H1 (cell line): ENCODE data around the gene MRE11. TPM values are rescaled to one million over a fixed set of nuclear protein-coding genes. Genes with fewer than 3 reads are reported as not detected.
A peak's percentile ranks its signal among the peaks of the same experiment; 100 is the strongest.

Source experiments
- CTCF ChIA-PET: fragments of 300-600 bp; sonication (Branson Sonifier 250); formaldehyde crosslinking; loops from one replicate; lab custom pipeline; 2021; ENCODE audit not compliant: partially characterized antibody; lab: Charles Lee
- POLR2A ChIA-PET: fragments of 300-600 bp; sonication (Branson Sonifier 250); formaldehyde crosslinking; loops from one replicate; lab custom pipeline; 2021; ENCODE audit warnings: inconsistent platforms; ENCODE audit not compliant: partially characterized antibody; lab: Charles Lee
- DNase-seq, 2 experiments: peaks; one replicate each; pipeline versions ENCODE4 v3.0.0 to v3.0.0-alpha.2; 2010 to 2022; ENCODE audit warnings: low spot score in 2 of 2, low read depth in 1 of 2, mixed read lengths in 1 of 2
- FAIRE-seq: peaks from 2 replicates; lab custom pipeline; 2011; peaks lifted over from hg19 to GRCh38; lab: Jason Lieb, UNC
- H2AFZ ChIP-seq: 2 replicates; pipeline ENCODE4 v1.8.1; 2012; ENCODE audit warnings: low read length, inconsistent platforms
- H2AK5ac ChIP-seq: 2 replicates; pipeline ENCODE4 v1.6.1; 2013; ENCODE audit warnings: low read depth, low read length
- H2BK120ac ChIP-seq: replicated peaks from 2 replicates; pipeline ENCODE3; 2013; ENCODE audit warnings: low read depth, low read length, inconsistent platforms
- H2BK12ac ChIP-seq: 2 replicates; pipeline ENCODE4 v1.6.1; 2013; ENCODE audit warnings: low read depth, low read length
- H2BK15ac ChIP-seq: 2 replicates; pipeline ENCODE4 v1.6.1; 2013; ENCODE audit warnings: low read length
- H2BK20ac ChIP-seq: 2 replicates; pipeline ENCODE4 v1.6.1; 2013; ENCODE audit warnings: low read length
- H2BK5ac ChIP-seq: 2 replicates; pipeline ENCODE4 v1.6.1; 2013; ENCODE audit warnings: low read depth, low read length
- H3K14ac ChIP-seq: 2 replicates; pipeline ENCODE4 v1.6.1; 2013; ENCODE audit warnings: inconsistent platforms; ENCODE audit not compliant: insufficient read length
- H3K18ac ChIP-seq: 2 replicates; pipeline ENCODE4 v1.6.1; 2013; ENCODE audit warnings: low read length; ENCODE audit errors: extremely low read depth
- H3K23ac ChIP-seq: 2 replicates; pipeline ENCODE4 v1.6.1; 2013; ENCODE audit warnings: inconsistent platforms; ENCODE audit not compliant: insufficient read length
- H3K23me2 ChIP-seq: 2 replicates; pipeline ENCODE4 v1.6.1; 2013; ENCODE audit warnings: low read depth, low read length
- H3K27ac ChIP-seq: 2 replicates; pipeline ENCODE4 v1.6.1; 2011; ENCODE audit warnings: low read depth, low read length, inconsistent platforms
- H3K27me3 ChIP-seq, 4 experiments: replicated peaks in 1 of 4; 1 replicate in 1 of 4; 2 replicates in 3 of 4; pipeline versions ENCODE4 v1.6.1 to v1.8.1; 2011 to 2013; ENCODE audit warnings: low read length in 3 of 4, mild to moderate bottlenecking in 3 of 4, inconsistent platforms in 2 of 4, mixed read lengths in 2 of 4, moderate library complexity in 1 of 4; ENCODE audit not compliant: control insufficient read depth in 3 of 4, insufficient read depth in 3 of 4; ENCODE audit errors: extremely low read depth in 1 of 4
- H3K36me3 ChIP-seq, 4 experiments: 2 replicates each; pipeline versions ENCODE4 v1.6.1 to v1.8.1; 2011 to 2013; ENCODE audit warnings: mild to moderate bottlenecking in 4 of 4, low read length in 3 of 4, moderate library complexity in 2 of 4, control low read depth in 1 of 4, inconsistent platforms in 1 of 4; ENCODE audit not compliant: insufficient read depth in 4 of 4, control insufficient read depth in 2 of 4
- H3K4ac ChIP-seq: replicated peaks from 2 replicates; pipeline ENCODE3; 2013; ENCODE audit warnings: low read length, low read depth, mixed read lengths, inconsistent platforms; ENCODE audit not compliant: insufficient read length
- H3K4me1 ChIP-seq, 4 experiments: replicated peaks in 1 of 4; 1 replicate in 1 of 4; 2 replicates in 3 of 4; pipeline versions ENCODE4 v1.6.1 to v1.8.1; 2011 to 2013; ENCODE audit warnings: low read length in 3 of 4, inconsistent platforms in 2 of 4, mixed read lengths in 1 of 4; ENCODE audit not compliant: insufficient read depth in 4 of 4, control insufficient read depth in 3 of 4
- H3K4me2 ChIP-seq, 2 experiments: 2 replicates each; pipeline versions ENCODE4 v1.6.1 to v1.8.1; 2011 to 2013; ENCODE audit warnings: low read depth in 2 of 2, low read length in 2 of 2, control low read depth in 1 of 2, inconsistent platforms in 1 of 2, mild to moderate bottlenecking in 1 of 2; ENCODE audit not compliant: insufficient read depth in 1 of 2
- H3K4me3 ChIP-seq, 4 experiments: fragments of 200-600, 300-600 bp in 1 of 4; sonication (generic), shearing (Covaris generic), sonication (Bioruptor Twin) in 1 of 4; 2 replicates each; pipeline versions ENCODE4 v1.5.1 to v1.8.1; 2011 to 2016; ENCODE audit warnings: low read length in 4 of 4, low read depth in 3 of 4, control low read depth in 2 of 4, inconsistent platforms in 2 of 4, mild to moderate bottlenecking in 2 of 4, mixed read lengths in 1 of 4, moderate library complexity in 1 of 4; ENCODE audit not compliant: insufficient read depth in 2 of 4; ENCODE audit errors: extremely low read depth in 1 of 4
- H3K56ac ChIP-seq: replicated peaks from 2 replicates; pipeline ENCODE3; 2013; ENCODE audit warnings: low read depth, mild to moderate bottlenecking, mixed read lengths, low read length, inconsistent platforms; ENCODE audit not compliant: insufficient read length
- H3K79me1 ChIP-seq: 2 replicates; pipeline ENCODE4 v1.6.1; 2013; ENCODE audit warnings: low read depth, low read length, control low read depth
- H3K79me2 ChIP-seq, 2 experiments: 2 replicates each; pipeline versions ENCODE4 v1.6.1 to v1.8.1; 2012 to 2013; ENCODE audit warnings: low read length in 2 of 2, mild to moderate bottlenecking in 2 of 2, inconsistent platforms in 1 of 2; ENCODE audit not compliant: insufficient read depth in 2 of 2, control insufficient read depth in 1 of 2
- H3K9ac ChIP-seq, 4 experiments: replicated peaks in 1 of 4; 1 replicate in 1 of 4; 2 replicates in 3 of 4; pipeline versions ENCODE4 v1.6.1 to v1.8.1; 2011 to 2013; ENCODE audit warnings: low read depth in 3 of 4, low read length in 3 of 4, control low read depth in 2 of 4, mild to moderate bottlenecking in 2 of 4, moderate library complexity in 2 of 4, inconsistent platforms in 1 of 4; ENCODE audit errors: extremely low read depth in 1 of 4
- H3K9me3 ChIP-seq, 2 experiments: 2 replicates each; pipeline versions ENCODE4 v1.6.1 to v1.8.1; 2012 to 2013; ENCODE audit warnings: mild to moderate bottlenecking in 2 of 2, moderate library complexity in 2 of 2, control low read depth in 1 of 2, inconsistent platforms in 1 of 2, low read depth in 1 of 2, low read length in 1 of 2, mixed read lengths in 1 of 2; ENCODE audit not compliant: insufficient read depth in 2 of 2
- H4K20me1 ChIP-seq, 2 experiments: replicated peaks in 1 of 2; 2 replicates each; pipeline versions ENCODE3 to v1.8.1; 2011 to 2013; ENCODE audit warnings: inconsistent platforms in 2 of 2, low read length in 2 of 2, mild to moderate bottlenecking in 1 of 2; ENCODE audit not compliant: insufficient read depth in 2 of 2, control insufficient read depth in 1 of 2
- H4K5ac ChIP-seq: 2 replicates; pipeline ENCODE4 v1.6.1; 2013; ENCODE audit warnings: low read length, low read depth, mixed read lengths, inconsistent platforms; ENCODE audit not compliant: insufficient read length
- H4K8ac ChIP-seq: 2 replicates; pipeline ENCODE4 v1.8.0; 2013; ENCODE audit warnings: mild to moderate bottlenecking, moderate library complexity, low read length, inconsistent platforms; ENCODE audit not compliant: insufficient read depth; ENCODE audit errors: extremely low read depth
- H4K91ac ChIP-seq: replicated peaks from 2 replicates; pipeline ENCODE3; 2013; ENCODE audit warnings: low read length, mixed read lengths, inconsistent platforms; ENCODE audit not compliant: insufficient read length
- CEBPB ChIP-seq: IDR thresholded peaks from 2 replicates; pipeline ENCODE4 v1.6.1; 2012; ENCODE audit warnings: low read depth, low read length
- EP300 ChIP-seq, 2 experiments: IDR thresholded peaks; 1 replicate in 1 of 2; 2 replicates in 1 of 2; pipeline ENCODE4 v1.6.1; 2011 to 2012; ENCODE audit warnings: low read depth in 2 of 2, low read length in 2 of 2, mild to moderate bottlenecking in 2 of 2, borderline replicate concordance in 1 of 2, inconsistent platforms in 1 of 2, moderate library complexity in 1 of 2
- MAX ChIP-seq: IDR thresholded peaks from 2 replicates; pipeline ENCODE4 v1.6.1; 2012; ENCODE audit warnings: inconsistent platforms
- NRF1 ChIP-seq: IDR thresholded peaks from 2 replicates; pipeline ENCODE4 v1.6.1; 2011; ENCODE audit warnings: mild to moderate bottlenecking, low read depth, low read length, improper control_type of control experiment
- RFX5 ChIP-seq: IDR thresholded peaks from 2 replicates; pipeline ENCODE4 v1.6.1; 2011; ENCODE audit warnings: low read depth, low read length, improper control_type of control experiment, borderline replicate concordance
- RNF2 ChIP-seq: fragments of 200-900, 300-1000 bp; sonication (generic); IDR thresholded peaks from 2 replicates; pipeline ENCODE4 v1.7.1; 2016; ENCODE audit warnings: borderline replicate concordance, low read depth, mild to moderate bottlenecking, antibody characterized with exemption, low read length; ENCODE audit not compliant: poor library complexity, severe bottlenecking; ENCODE audit errors: missing control alignments
- SAP30 ChIP-seq: fragments of 300-600 bp; sonication (generic); IDR thresholded peaks from 2 replicates; pipeline ENCODE4 v1.7.1; 2012; ENCODE audit warnings: low read length, moderate library complexity, mild to moderate bottlenecking, inconsistent platforms; ENCODE audit not compliant: insufficient read depth, insufficient replicate concordance
- YY1 ChIP-seq: IDR thresholded peaks from 2 replicates; pipeline ENCODE4 v1.6.1; 2011; ENCODE audit warnings: low read depth, mild to moderate bottlenecking, low read length
- WGBS, 2 experiments: shearing (Covaris generic) in 1 of 2; methylation state at CpG; one replicate each; pipeline versions ENCODE4 v1.1.6 to v1.1.7; 2013 to 2015; ENCODE audit warnings: low lambda C conversion rate in 2 of 2, mixed read lengths in 2 of 2, inconsistent platforms in 1 of 2, low coverage in 1 of 2, missing lambda C conversion rate in 1 of 2; ENCODE audit not compliant: insufficient replicate concordance in 2 of 2, insufficient coverage in 1 of 2, insufficient read length in 1 of 2; ENCODE audit errors: extremely low coverage in 1 of 2, missing lambda C conversion rate in 1 of 2; 5-methylcytosine and 5-hydroxymethylcytosine counted together
- polyA plus RNA-seq, 7 experiments: library from polyadenylated mRNA; depleted of rRNA in 3 of 7; stranded (reverse) in 5 of 7; unstranded in 2 of 7; fragments of >200 nt in 5 of 7; fragments of 200-250 nt in 2 of 7; gene quantifications; 1 replicate in 5 of 7; 2 replicates in 1 of 7; 4 replicates in 1 of 7; pipeline versions ENCODE4 v1.2.1 to v1.2.3, GENCODE V29; 2011 to 2013; ENCODE audit warnings: missing spikeins in 2 of 7, mixed read lengths in 2 of 7
- total RNA-seq: library from RNA; stranded (reverse); fragmentation: NEBNext Ultra II Directional; extraction: Animal tissue kit (Norgen Biotek cat#: 25700); gene quantifications from 2 replicates; pipeline ENCODE4 v1.2.1, GENCODE V29; 2021

The MRE11 gene
- total and polyA plus RNA-seq, 2 of the 8 experiments (the other 6 are each of a cell fraction or from before 2014, with no cell fraction given): 7.2 to 43.4 TPM

DNA sequence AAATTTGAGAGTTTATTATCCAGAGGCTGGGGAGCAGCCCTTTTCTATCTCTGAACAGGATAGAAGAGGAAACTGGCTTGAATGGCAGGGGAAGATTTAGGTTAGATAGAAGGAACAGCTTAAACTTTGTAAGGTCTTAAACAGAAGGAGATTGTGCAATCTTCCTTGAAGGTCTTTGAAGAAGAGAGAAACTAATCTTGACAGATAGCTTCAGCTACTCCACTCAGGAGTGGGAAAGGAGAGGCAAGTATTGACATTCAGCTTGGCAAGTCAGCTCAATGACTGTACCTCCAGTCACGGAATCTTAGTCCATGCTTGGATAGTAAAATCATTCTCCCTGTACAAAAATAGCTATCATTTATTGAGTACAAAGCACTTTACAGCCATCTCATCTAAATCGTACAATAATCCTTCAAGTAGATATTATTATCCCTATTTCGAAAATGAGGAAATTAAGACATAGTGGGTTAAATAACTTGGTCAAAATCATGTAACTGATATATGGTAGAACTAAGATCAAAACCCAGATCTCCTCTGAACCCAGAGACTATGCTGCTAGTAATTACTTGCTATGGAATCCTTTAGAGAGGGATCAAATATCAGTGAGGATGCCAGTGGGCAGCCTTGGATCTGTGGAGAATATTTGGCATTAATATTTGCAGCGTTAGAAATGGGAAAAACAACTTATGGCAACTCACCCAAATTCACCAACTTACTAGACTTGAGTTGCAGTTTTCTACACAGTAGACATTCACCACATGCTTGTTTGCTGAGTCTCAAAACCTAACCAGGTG, 33.2 kb upstream of the MRE11 start:
- H2AK5ac ChIP-seq: no peak overlapping the region
- no peaks in the 10 kb centered on the region for H3K79me2 ChIP-seq
- H3K23ac ChIP-seq: no peak overlapping the region
- no peaks in the 10 kb centered on the region for H3K4me1 ChIP-seq
- TF ChIP-seq NRF1 (no peak), RFX5 (no peak), SAP30 (no peak), RNF2 (no peak), YY1 (no peak), MAX (no peak), EP300 (IDR thresholded peaks at IDR 0.05; ENCODE audit: borderline replicate concordance in 1 of 2, low read depth in 2 of 2, low read length in 2 of 2) (no peak), CEBPB (peak; percentile 24; the same call in 1 of the 2 replicates)
- no peaks in the 10 kb centered on the region for H4K20me1 ChIP-seq
- ChIA-PET POLR2A (no interaction called here), CTCF (interaction anchor here (1.8 kb wide), 1 partner anchor 10 kb away, joined by 10 read pairs; no protein-coding TSS in a partner anchor)
- no peak overlapping the region for H2BK20ac ChIP-seq
- H3K56ac ChIP-seq: no peak overlapping the region
- DNase-seq (no peak), FAIRE-seq (no peak)
- no peak overlapping the region for H4K8ac ChIP-seq
- H3K36me3 ChIP-seq: no peaks in the 10 kb centered on the region
- no peak overlapping the region for H4K91ac ChIP-seq
- H3K18ac ChIP-seq: no peak overlapping the region
- no peak overlapping the region for H2AFZ ChIP-seq
- no peak overlapping the region for H3K4me3 ChIP-seq
- no peak overlapping the region for H2BK5ac ChIP-seq
- H3K27me3 ChIP-seq: no peaks in the 10 kb centered on the region
- H4K5ac ChIP-seq: no peak overlapping the region
- no peaks in the 10 kb centered on the region for H3K23me2 ChIP-seq
- H3K4me2 ChIP-seq: no peak overlapping the region
- no peak overlapping the region for H2BK12ac ChIP-seq
- H3K14ac ChIP-seq: no peak overlapping the region
- H3K27ac ChIP-seq: no peak overlapping the region
- H3K9ac ChIP-seq: no peak overlapping the region
- no peaks in the 10 kb centered on the region for H3K9me3 ChIP-seq
- no peak overlapping the region for H2BK15ac ChIP-seq
- no peak overlapping the region for H2BK120ac ChIP-seq
- H3K4ac ChIP-seq: no peak overlapping the region
- WGBS, 2 experiments: 70% methylated on average over 4 of the region's 4 CpGs; no CpG with 5 or more reads in 1 of the 2 experiments
- no peaks in the 10 kb centered on the region for H3K79me1 ChIP-seq
